Neuronal stem cell (in vitro differentiated cells): ENCODE data around the gene NKX2-4.

Experiments used
- DNase-seq: peaks from one replicate; pipeline ENCODE4 v3.0.0-alpha.2; 2013; ENCODE audit warnings: low spot score
- H2AFZ ChIP-seq: one replicate; pipeline ENCODE4 v1.6.1; 2013; ENCODE audit warnings: mild to moderate bottlenecking, low read length, inconsistent platforms
- H2AK5ac ChIP-seq: 2 replicates; pipeline ENCODE4 v1.6.1; 2013; ENCODE audit warnings: low read depth, mild to moderate bottlenecking, inconsistent platforms, low read length, moderate library complexity, mixed read lengths
- H2BK120ac ChIP-seq: 2 replicates; pipeline ENCODE4 v1.6.1; 2013; ENCODE audit warnings: low read depth, mild to moderate bottlenecking, inconsistent platforms, low read length, moderate library complexity, mixed read lengths
- H2BK12ac ChIP-seq: one replicate; pipeline ENCODE4 v1.6.1; 2013; ENCODE audit warnings: low read length, inconsistent platforms
- H2BK15ac ChIP-seq: 2 replicates; pipeline ENCODE4 v1.6.1; 2013; ENCODE audit warnings: mild to moderate bottlenecking, low read length, inconsistent platforms, mixed read lengths
- H2BK5ac ChIP-seq: one replicate; pipeline ENCODE4 v1.6.1; 2013; ENCODE audit warnings: inconsistent platforms, mild to moderate bottlenecking, low read length, moderate library complexity
- H3K14ac ChIP-seq: one replicate; pipeline ENCODE4 v1.6.1; 2013; ENCODE audit warnings: low read length, inconsistent platforms
- H3K18ac ChIP-seq: 2 replicates; pipeline ENCODE4 v1.6.1; 2013; ENCODE audit warnings: low read length, inconsistent platforms
- H3K23ac ChIP-seq: 2 replicates; pipeline ENCODE4 v1.6.1; 2013; ENCODE audit warnings: low read depth, mild to moderate bottlenecking, mixed read lengths, low read length, inconsistent platforms; ENCODE audit not compliant: poor library complexity
- H3K27ac ChIP-seq: replicated peaks from 3 replicates; pipeline ENCODE4 v1.5.1; 2013; ENCODE audit warnings: low read length, inconsistent platforms
- H3K27me3 ChIP-seq, 3 experiments: 2 replicates each; pipeline ENCODE4 v1.6.1; 2013; ENCODE audit warnings: low read length in 3 of 3, mild to moderate bottlenecking in 2 of 3, inconsistent platforms in 1 of 3, low read depth in 1 of 3, mixed read lengths in 1 of 3, moderate library complexity in 1 of 3; ENCODE audit not compliant: control insufficient read depth in 3 of 3, insufficient read depth in 3 of 3
- H3K36me3 ChIP-seq, 2 donors: replicated peaks in 1 of 2; 2 replicates each; pipeline ENCODE4 v1.6.1; 2013; ENCODE audit warnings: low read length in 2 of 2; ENCODE audit not compliant: control insufficient read depth in 2 of 2, insufficient read depth in 2 of 2
- H3K4ac ChIP-seq: 2 replicates; pipeline ENCODE4 v1.6.1; 2013; ENCODE audit warnings: inconsistent platforms, mild to moderate bottlenecking, low read length, moderate library complexity
- H3K4me1 ChIP-seq, 2 donors: 1 replicate in 1 of 2; 2 replicates in 1 of 2; pipeline ENCODE4 v1.6.1; 2013; ENCODE audit warnings: low read length in 2 of 2, low read depth in 1 of 2; ENCODE audit not compliant: control insufficient read depth in 2 of 2, insufficient read depth in 1 of 2
- H3K4me2 ChIP-seq: one replicate; pipeline ENCODE4 v1.6.1; 2013; ENCODE audit warnings: mild to moderate bottlenecking, low read length, inconsistent platforms; ENCODE audit not compliant: insufficient read depth, poor library complexity, severe bottlenecking
- H3K4me3 ChIP-seq, 2 donors: 2 replicates each; pipeline ENCODE4 v1.5.1; 2013; ENCODE audit warnings: low read length in 2 of 2, mild to moderate bottlenecking in 2 of 2, inconsistent platforms in 1 of 2, moderate library complexity in 1 of 2
- H3K79me1 ChIP-seq: one replicate; pipeline ENCODE4 v1.6.1; 2013; ENCODE audit warnings: low read depth, mild to moderate bottlenecking, inconsistent platforms, low read length, moderate library complexity
- H3K9ac ChIP-seq: one replicate; pipeline ENCODE4 v1.6.1; 2013; ENCODE audit warnings: mild to moderate bottlenecking, low read depth, low read length, inconsistent platforms; ENCODE audit not compliant: poor library complexity
- H3K9me3 ChIP-seq, 2 donors: replicated peaks in 1 of 2; 2 replicates each; pipeline versions ENCODE3 to v1.6.1; 2013; ENCODE audit warnings: low read length in 2 of 2, mild to moderate bottlenecking in 2 of 2, inconsistent platforms in 1 of 2, low read depth in 1 of 2, mixed read lengths in 1 of 2, moderate library complexity in 1 of 2; ENCODE audit not compliant: control insufficient read depth in 2 of 2, insufficient read depth in 1 of 2
- H4K8ac ChIP-seq: one replicate; pipeline ENCODE4 v1.6.1; 2013; ENCODE audit warnings: low read depth, mild to moderate bottlenecking, inconsistent platforms, low read length, moderate library complexity
- H4K91ac ChIP-seq: one replicate; pipeline ENCODE4 v1.6.1; 2013; ENCODE audit warnings: low read length, low read depth, mild to moderate bottlenecking, inconsistent platforms; ENCODE audit not compliant: poor library complexity
- WGBS, 2 donors: extraction: QIAGEN DNeasy Blood & Tissue Kit; methylation state at CpG; one replicate each; pipeline ENCODE4 v1.1.7; 2013; ENCODE audit warnings: missing lambda C conversion rate in 2 of 2, mixed read lengths in 1 of 2; ENCODE audit not compliant: insufficient read length in 2 of 2, insufficient replicate concordance in 1 of 2; ENCODE audit errors: extremely low coverage in 2 of 2; 5-methylcytosine and 5-hydroxymethylcytosine counted together

Gene NKX2-4

GRCh38 chr20:21387528-21387927, 9.8 kb downstream of the NKX2-4 start:
- no peak for DNase-seq
- Histone ChIP-seq H3K9me3 (peaks cover 0 to 3% of the 10 kb centered on the region in 2 donors), H3K18ac (no peak overlapping the region), H3K9ac (no peak overlapping the region), H2BK12ac (no peak overlapping the region), H2BK5ac (no peak overlapping the region), H2BK120ac (no peak overlapping the region), H3K4me1 (peaks cover 0 to 9% of the 10 kb centered on the region in 2 donors), H3K4me2 (no peak overlapping the region), H4K91ac (no peak overlapping the region), H4K8ac (no peak overlapping the region), H2AFZ (no peak overlapping the region), H3K27me3 (peaks cover 0 to 23% (median 19%) of the 10 kb centered on the region in 3 experiments), H3K79me1 (no peaks in the 10 kb centered on the region), H3K23ac (no peak overlapping the region), H2AK5ac (no peak overlapping the region), H3K27ac (no peak overlapping the region), H3K4ac (no peak overlapping the region), H3K14ac (no peak overlapping the region), H2BK15ac (no peak overlapping the region), H3K4me3 (no peak overlapping the region), H3K36me3 (peaks cover 3 to 83% of the 10 kb centered on the region in 2 donors)

- Histone ChIP-seq H3K18ac (no peak overlapping the region), H3K9me3 (peaks cover 0 to 3% of the 10 kb centered on the region in 2 donors), H3K4me1 (peaks cover 0 to 8% of the 10 kb centered on the region in 2 donors), H2AFZ (no peak overlapping the region), H3K27me3 (peaks cover 0 to 11% (median 5%) of the 10 kb centered on the region in 3 experiments), H3K79me1 (no peaks in the 10 kb centered on the region), H3K27ac (peak overlapping the region; percentile 12), H3K23ac (no peak overlapping the region), H2BK15ac (no peak overlapping the region), H4K8ac (no peak overlapping the region), H2BK12ac (no peak overlapping the region), H2BK5ac (no peak overlapping the region), H4K91ac (no peak overlapping the region), H2BK120ac (no peak overlapping the region), H2AK5ac (no peak overlapping the region), H3K14ac (no peak overlapping the region), H3K36me3 (peaks cover 3 to 97% of the 10 kb centered on the region in 2 donors), H3K4me3 (no peak overlapping the region), H3K4me2 (no peak overlapping the region), H3K4ac (no peak overlapping the region), H3K9ac (no peak overlapping the region)
- no peak for DNase-seq
- WGBS, 2 donors: no CpG with 5 or more reads among the region's 5 CpGs
Measured at GRCh38 chr20:21386111-21386510, 11.2 kb downstream of the NKX2-4 start.

GRCh38 chr20:21384308-21384892, 12.9 kb downstream of the NKX2-4 start:
- Histone ChIP-seq H3K4me1 (peaks cover 0 to 11% of the 10 kb centered on the region in 2 donors), H2AK5ac (no peak overlapping the region), H3K27ac (peak overlapping the region; percentile 53), H3K36me3 (peaks cover 3 to 95% of the 10 kb centered on the region in 2 donors), H3K4me2 (no peak overlapping the region), H3K9me3 (no peaks in the 10 kb centered on the region), H3K79me1 (no peaks in the 10 kb centered on the region), H3K27me3 (no peaks in the 10 kb centered on the region), H2BK5ac (no peak overlapping the region), H3K23ac (no peak overlapping the region), H4K91ac (no peak overlapping the region), H3K9ac (no peak overlapping the region), H3K18ac (no peak overlapping the region), H2BK15ac (no peak overlapping the region), H3K4ac (no peak overlapping the region), H2AFZ (no peak overlapping the region), H4K8ac (no peak overlapping the region), H3K14ac (no peak overlapping the region), H2BK120ac (no peak overlapping the region), H3K4me3 (no peak overlapping the region), H2BK12ac (no peak overlapping the region)
- no CpG with 5 or more reads among the region's 5 CpGs for WGBS, 2 donors
- no peak for DNase-seq

GRCh38 chr20:21381619-21382018, 15.7 kb downstream of the NKX2-4 start:
- no peak overlapping the region for H2BK120ac ChIP-seq
- DNase-seq: no peak
- no peak overlapping the region for H2BK15ac ChIP-seq
- no peaks in the 10 kb centered on the region for H3K27me3 ChIP-seq
- no peak overlapping the region for H2BK5ac ChIP-seq
- H3K4me3 ChIP-seq: no peak overlapping the region
- no peak overlapping the region for H2AFZ ChIP-seq
- no peaks in the 10 kb centered on the region for H3K79me1 ChIP-seq
- H3K9ac ChIP-seq: no peak overlapping the region
- H3K14ac ChIP-seq: no peak overlapping the region
- no peak overlapping the region for H3K4me2 ChIP-seq
- H2BK12ac ChIP-seq: no peak overlapping the region
- H3K36me3 ChIP-seq: peaks cover under 1 to 85% of the 10 kb centered on the region in 2 donors
- H3K4ac ChIP-seq: no peak overlapping the region
- WGBS, 2 donors: no CpG with 5 or more reads among the region's 1 CpG
- no peak overlapping the region for H3K18ac ChIP-seq
- H2AK5ac ChIP-seq: no peak overlapping the region
- H3K9me3 ChIP-seq: peaks cover under 1 to 1% of the 10 kb centered on the region in 2 donors
- H3K27ac ChIP-seq: no peak overlapping the region
- H3K4me1 ChIP-seq: peaks cover 0 to 8% of the 10 kb centered on the region in 2 donors
- no peak overlapping the region for H4K91ac ChIP-seq
- no peak overlapping the region for H4K8ac ChIP-seq
- H3K23ac ChIP-seq: no peak overlapping the region
